GM10266 (cell line): ENCODE results near the gene NRL.
A peak's percentile ranks its signal among the peaks of the same experiment; 100 is the strongest.

ENCODE experiments used
- DNase-seq: peaks from one replicate; pipeline ENCODE4 v3.0.0; 2012; ENCODE audit errors: extremely low spot score
- CTCF ChIP-seq: IDR thresholded peaks from 2 replicates; pipeline ENCODE4 v1.5.1; 2012; ENCODE audit warnings: mild to moderate bottlenecking, low read depth; ENCODE audit not compliant: control insufficient read depth, insufficient read depth; ENCODE audit errors: missing control alignments

The NRL gene

GRCh38 chr14:24130717-24131548, 16.2 kb upstream of the NRL start:
- no peak for TF ChIP-seq CTCF
- no peak for DNase-seq

- no peak for TF ChIP-seq CTCF
- no peak for DNase-seq
Observed at GRCh38 chr14:24130380-24130716, 15.6 kb upstream of the NRL start, which contains the start of gene FITM1. TSS of gene FITM1 (plus strand) at chr14:24130659. CDS start at chr14:24131564, 905 bp downstream.

GRCh38 chr14:24129410-24129998, 14.8 kb upstream of the NRL start:
- no peak for DNase-seq
- TF ChIP-seq CTCF: no peak

GRCh38 chr14:24127673-24128072, 12.9 kb upstream of the NRL start:
- no peak for TF ChIP-seq CTCF
- no peak for DNase-seq

GRCh38 chr14:24126939-24127338, 12.2 kb upstream of the NRL start:
- no peak for DNase-seq
- no peak for TF ChIP-seq CTCF

GRCh38 chr14:24123424-24124417, 9.0 kb upstream of the NRL start:
- peak; percentile 40 for DNase-seq
- no peak for TF ChIP-seq CTCF

- no peak for TF ChIP-seq CTCF
- no peak for DNase-seq
Observed at GRCh38 chr14:24122898-24123297, 8.1 kb upstream of the NRL start.
